ENCODE measurements around the gene PHF1. TPM values are rescaled to one million over a fixed set of nuclear protein-coding genes. Genes with fewer than 3 reads are reported as not detected.

Gene PHF1
- total and polyA plus RNA-seq, 2 of the 13 experiments (the other 11 are each of a cell fraction or from before 2014, with no cell fraction given), result 25.4 to 61.9 TPM

DNA sequence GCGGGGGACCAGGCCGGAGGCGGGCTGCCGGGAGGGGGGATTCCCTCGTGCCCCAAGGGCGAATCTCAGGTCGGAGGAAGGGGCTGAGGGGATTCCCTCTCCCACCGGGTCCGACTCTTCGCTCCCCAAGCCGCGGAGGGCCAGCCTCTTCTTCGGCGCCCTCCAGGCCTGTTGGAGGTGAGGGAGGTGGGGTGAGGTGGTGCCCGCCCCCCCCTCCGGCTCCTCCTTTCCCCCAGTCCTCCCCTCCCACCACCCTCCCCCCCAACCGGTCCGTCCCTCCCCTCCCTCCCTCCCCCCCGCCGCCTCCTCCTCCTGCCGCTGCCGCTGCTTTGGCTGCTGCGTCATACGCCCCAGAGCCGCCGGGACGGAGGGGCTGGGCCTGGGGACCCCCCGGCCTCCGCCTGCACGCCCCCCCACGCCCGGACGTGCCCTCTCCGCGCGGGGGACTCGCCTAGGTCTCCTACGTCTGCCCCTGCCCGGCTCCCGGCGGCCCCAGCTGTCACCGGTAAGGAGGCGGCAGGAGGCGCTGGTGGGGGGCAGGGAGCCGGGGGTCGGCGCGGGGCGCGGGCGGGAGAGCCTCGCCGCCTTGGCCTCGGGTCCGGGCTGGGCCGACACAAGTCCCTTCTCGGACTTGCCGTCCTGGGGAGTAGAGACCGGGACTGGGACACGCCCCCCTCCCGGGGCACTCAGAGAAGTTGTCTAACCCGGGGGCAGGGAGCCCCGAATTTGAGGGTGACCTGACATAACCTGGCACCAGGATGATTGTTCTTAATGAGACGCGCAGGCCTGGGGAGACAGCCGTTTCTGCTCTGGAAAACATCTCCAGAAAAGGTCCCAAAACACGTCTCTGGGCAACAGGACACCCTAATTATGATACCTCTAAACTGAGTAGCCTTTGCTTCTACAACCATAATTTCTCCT is at the start of gene PHF1 (continued):
- TF ChIP-seq MYNN (CRISPR knock-in tag; IDR thresholded peaks at IDR 0.05; ENCODE audit: low read depth) (no peak), ZBTB10 (CRISPR knock-in tag; IDR thresholded peaks at IDR 0.05; ENCODE audit: borderline replicate concordance) (no peak), CREM (IDR thresholded peaks at IDR 0.05) (no peak), CREM (CRISPR knock-in tag; IDR thresholded peaks at IDR 0.05) (no peak), TEAD2 (CRISPR knock-in tag; IDR thresholded peaks at IDR 0.05) (no peak), HOXA3 (CRISPR knock-in tag; IDR thresholded peaks at IDR 0.05) (no peak), NR2C2 (CRISPR knock-in tag; IDR thresholded peaks at IDR 0.05; ENCODE audit: borderline replicate concordance) (no peak), MBD4 (IDR thresholded peaks at IDR 0.05; ENCODE audit: borderline replicate concordance, low read length) (no peak), ZNF678 (CRISPR knock-in tag; IDR thresholded peaks at IDR 0.05) (no peak), HNRNPLL (IDR thresholded peaks at IDR 0.05; ENCODE audit: low read depth, low read length, poor library complexity, severe bottlenecking) (no peak), MYPOP (CRISPR knock-in tag; IDR thresholded peaks at IDR 0.05) (no peak; the same call in 1 of the 2 replicates), ZSCAN29 (CRISPR knock-in tag; conservative IDR thresholded peaks at IDR 0.05) (no peak)
- TF ChIP-seq, protein P1, sequence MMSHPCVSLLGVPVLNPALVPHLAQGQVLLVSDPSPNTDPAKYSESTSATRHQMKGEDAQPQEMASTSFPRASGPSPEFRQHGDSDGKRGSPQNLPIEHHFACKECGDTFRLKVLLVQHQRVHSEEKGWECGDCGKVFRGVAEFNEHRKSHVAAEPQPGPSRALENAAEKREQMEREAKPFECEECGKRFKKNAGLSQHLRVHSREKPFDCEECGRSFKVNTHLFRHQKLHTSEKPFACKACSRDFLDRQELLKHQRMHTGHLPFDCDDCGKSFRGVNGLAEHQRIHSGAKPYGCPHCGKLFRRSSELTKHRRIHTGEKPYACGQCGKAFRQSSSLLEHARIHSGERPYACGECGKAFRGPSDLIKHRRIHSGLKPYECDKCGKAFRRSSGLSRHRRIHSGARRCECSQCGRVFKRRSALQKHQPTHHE (CRISPR knock-in tag; IDR thresholded peaks at IDR 0.05; ENCODE audit: borderline replicate concordance), result no peak
- TF ChIP-seq, protein P2, sequence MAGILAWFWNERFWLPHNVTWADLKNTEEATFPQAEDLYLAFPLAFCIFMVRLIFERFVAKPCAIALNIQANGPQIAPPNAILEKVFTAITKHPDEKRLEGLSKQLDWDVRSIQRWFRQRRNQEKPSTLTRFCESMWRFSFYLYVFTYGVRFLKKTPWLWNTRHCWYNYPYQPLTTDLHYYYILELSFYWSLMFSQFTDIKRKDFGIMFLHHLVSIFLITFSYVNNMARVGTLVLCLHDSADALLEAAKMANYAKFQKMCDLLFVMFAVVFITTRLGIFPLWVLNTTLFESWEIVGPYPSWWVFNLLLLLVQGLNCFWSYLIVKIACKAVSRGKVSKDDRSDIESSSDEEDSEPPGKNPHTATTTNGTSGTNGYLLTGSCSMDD (CRISPR knock-in tag; IDR thresholded peaks at IDR 0.05), result no peak
- TF ChIP-seq, protein P3, sequence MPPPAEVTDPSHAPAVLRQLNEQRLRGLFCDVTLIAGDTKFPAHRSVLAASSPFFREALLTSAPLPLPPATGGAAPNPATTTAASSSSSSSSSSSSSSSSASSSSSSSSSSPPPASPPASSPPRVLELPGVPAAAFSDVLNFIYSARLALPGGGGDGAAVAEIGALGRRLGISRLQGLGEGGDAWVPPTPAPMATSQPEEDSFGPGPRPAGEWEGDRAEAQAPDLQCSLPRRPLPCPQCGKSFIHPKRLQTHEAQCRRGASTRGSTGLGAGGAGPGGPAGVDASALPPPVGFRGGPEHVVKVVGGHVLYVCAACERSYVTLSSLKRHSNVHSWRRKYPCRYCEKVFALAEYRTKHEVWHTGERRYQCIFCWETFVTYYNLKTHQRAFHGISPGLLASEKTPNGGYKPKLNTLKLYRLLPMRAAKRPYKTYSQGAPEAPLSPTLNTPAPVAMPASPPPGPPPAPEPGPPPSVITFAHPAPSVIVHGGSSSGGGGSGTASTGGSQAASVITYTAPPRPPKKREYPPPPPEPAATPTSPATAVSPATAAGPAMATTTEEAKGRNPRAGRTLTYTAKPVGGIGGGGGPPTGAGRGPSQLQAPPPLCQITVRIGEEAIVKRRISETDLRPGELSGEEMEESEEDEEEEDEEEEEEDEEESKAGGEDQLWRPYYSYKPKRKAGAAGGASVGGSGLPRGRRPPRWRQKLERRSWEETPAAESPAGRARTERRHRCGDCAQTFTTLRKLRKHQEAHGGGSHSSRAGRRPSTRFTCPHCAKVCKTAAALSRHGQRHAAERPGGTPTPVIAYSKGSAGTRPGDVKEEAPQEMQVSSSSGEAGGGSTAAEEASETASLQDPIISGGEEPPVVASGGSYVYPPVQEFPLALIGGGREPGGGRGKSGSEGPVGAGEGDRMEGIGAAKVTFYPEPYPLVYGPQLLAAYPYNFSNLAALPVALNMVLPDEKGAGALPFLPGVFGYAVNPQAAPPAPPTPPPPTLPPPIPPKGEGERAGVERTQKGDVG (CRISPR knock-in tag; IDR thresholded peaks at IDR 0.05; ENCODE audit: borderline replicate concordance), result no peak
- TF ChIP-seq, protein P4, sequence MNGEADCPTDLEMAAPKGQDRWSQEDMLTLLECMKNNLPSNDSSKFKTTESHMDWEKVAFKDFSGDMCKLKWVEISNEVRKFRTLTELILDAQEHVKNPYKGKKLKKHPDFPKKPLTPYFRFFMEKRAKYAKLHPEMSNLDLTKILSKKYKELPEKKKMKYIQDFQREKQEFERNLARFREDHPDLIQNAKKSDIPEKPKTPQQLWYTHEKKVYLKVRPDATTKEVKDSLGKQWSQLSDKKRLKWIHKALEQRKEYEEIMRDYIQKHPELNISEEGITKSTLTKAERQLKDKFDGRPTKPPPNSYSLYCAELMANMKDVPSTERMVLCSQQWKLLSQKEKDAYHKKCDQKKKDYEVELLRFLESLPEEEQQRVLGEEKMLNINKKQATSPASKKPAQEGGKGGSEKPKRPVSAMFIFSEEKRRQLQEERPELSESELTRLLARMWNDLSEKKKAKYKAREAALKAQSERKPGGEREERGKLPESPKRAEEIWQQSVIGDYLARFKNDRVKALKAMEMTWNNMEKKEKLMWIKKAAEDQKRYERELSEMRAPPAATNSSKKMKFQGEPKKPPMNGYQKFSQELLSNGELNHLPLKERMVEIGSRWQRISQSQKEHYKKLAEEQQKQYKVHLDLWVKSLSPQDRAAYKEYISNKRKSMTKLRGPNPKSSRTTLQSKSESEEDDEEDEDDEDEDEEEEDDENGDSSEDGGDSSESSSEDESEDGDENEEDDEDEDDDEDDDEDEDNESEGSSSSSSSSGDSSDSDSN (CRISPR knock-in tag; IDR thresholded peaks at IDR 0.05), result no peak; the same call in 1 of the 2 replicates
